Measurements from ENCODE around the gene CPE. TPM values are rescaled to one million over a fixed set of nuclear protein-coding genes. Genes with fewer than 3 reads are reported as not detected.

Gene CPE
- 0.44 and 2.3 TPM in 2 replicates for total RNA-seq

GRCh38 chr4:165378745-165379677, at the start of gene CPE:
TSS of gene CPE (plus strand) at chr4:165379008. CDS start at chr4:165379222, 214 bp downstream.

Small RNAs within 50 kb of the gene (small RNA-seq; reads per million reads assigned to genes)
- gene MIR578 (ENCODE audit: low replicate concordance) = not detected
- not detected for gene SCGB1D5P (ENCODE audit: low replicate concordance)

Other genes starting within 250 kb of the CPE start
- 18.3 and 20.1 TPM in 2 replicates for gene KLHL2, start 171.4 kb upstream of the CPE start, total RNA-seq
- 264 and 362 TPM in 2 replicates for gene MSMO1, start 51.3 kb upstream of the CPE start, total RNA-seq

Measured in placental pericyte (primary cell).